NB4 (cell line): ENCODE measurements around the gene LMNTD1.

Experiments
- POLR2A ChIP-seq: IDR thresholded peaks from 2 replicates; pipeline ENCODE4 v1.6.1; 2011; ENCODE audit warnings: mild to moderate bottlenecking; ENCODE audit not compliant: insufficient read length; ENCODE audit errors: extremely low read depth
- TF ChIP-seq, protein P1 (sequence below): IDR thresholded peaks from one replicate; pipeline ENCODE4 v1.5.1; 2012; ENCODE audit warnings: low read depth, low read length

DNA sequence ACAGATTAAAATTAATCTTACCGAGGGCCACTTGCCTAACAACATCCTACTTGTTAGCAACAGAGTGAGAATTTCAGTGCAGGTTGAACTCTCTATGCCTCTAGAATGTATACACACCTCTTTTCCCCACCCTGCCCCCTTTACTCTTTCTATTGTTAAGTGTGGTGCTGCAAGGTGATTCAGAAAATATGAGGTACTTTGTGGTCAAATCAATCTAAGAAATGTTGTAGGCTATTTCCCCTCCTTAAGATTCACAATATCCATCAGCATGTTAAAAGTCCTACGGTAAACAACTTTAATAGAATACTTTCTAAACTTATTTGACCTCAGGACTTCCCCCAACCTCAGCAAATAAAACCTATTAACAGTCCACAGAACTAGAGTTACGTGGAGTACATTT, 106.0 kb downstream of the LMNTD1 start:
- TF ChIP-seq, protein P1, sequence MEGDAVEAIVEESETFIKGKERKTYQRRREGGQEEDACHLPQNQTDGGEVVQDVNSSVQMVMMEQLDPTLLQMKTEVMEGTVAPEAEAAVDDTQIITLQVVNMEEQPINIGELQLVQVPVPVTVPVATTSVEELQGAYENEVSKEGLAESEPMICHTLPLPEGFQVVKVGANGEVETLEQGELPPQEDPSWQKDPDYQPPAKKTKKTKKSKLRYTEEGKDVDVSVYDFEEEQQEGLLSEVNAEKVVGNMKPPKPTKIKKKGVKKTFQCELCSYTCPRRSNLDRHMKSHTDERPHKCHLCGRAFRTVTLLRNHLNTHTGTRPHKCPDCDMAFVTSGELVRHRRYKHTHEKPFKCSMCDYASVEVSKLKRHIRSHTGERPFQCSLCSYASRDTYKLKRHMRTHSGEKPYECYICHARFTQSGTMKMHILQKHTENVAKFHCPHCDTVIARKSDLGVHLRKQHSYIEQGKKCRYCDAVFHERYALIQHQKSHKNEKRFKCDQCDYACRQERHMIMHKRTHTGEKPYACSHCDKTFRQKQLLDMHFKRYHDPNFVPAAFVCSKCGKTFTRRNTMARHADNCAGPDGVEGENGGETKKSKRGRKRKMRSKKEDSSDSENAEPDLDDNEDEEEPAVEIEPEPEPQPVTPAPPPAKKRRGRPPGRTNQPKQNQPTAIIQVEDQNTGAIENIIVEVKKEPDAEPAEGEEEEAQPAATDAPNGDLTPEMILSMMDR: no peak
- no peak for TF ChIP-seq POLR2A
